Hypothalamus (tissue), 51 donors: Measurements from ENCODE around the gene SCN4B.
A peak's percentile ranks its signal among the peaks of the same experiment; 100 is the strongest.
"Not testable (repeated sequence)": the region's sequence is repeated elsewhere in the genome, so short reads cannot be mapped to it uniquely, and the experiment has no call there.

Experiments used
- DNase-seq, 51 donors: peaks; one replicate each; lab custom pipeline; 2025; lab: John Stamatoyannopoulos, UW

SCN4B gene, protein sequence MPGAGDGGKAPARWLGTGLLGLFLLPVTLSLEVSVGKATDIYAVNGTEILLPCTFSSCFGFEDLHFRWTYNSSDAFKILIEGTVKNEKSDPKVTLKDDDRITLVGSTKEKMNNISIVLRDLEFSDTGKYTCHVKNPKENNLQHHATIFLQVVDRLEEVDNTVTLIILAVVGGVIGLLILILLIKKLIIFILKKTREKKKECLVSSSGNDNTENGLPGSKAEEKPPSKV

DNA sequence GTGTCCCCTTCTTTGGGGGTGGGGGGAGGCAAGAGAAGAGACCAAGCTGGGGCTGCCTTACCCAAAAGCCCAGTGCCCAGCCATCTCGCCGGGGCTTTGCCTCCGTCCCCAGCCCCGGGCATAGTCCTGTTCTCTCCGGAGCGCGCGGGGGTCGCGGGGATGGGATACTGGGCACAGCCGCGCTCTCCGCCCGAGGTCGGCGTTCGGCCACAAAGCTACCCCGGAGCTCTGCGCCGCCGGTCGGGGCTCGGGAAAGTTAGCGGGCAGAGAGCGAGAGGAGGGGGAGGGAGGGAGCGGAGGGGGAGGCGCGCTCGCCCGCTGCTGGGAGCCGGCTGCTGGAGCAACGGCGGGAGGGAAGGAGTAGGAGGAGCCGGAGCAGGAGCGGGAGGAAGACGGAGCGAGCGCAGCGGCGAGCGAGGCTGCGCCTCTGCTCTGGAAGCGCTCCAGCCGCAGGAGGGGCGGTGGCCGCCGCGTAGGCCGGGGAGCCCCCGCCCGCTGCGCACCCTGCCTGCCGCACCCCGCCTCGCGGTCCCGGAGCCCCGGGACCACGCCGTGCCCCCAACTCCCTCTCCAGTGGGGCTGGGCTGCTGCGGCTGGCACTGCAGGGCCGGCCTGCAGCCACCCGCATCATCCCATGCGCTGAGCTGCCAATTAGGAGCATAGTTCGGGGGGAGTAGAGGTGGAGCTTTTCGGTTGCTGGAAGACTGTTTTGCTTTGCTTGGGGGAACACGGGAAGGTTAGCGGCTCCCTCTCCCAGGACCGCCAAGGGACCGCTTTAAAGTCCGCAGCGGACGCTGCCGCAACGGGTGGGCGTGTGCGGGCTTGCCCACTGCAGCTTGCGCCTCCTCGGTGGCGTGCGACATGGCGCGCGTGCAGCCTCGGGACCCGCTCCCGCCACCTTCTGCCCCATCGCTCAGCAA, at the start of gene SCN4B:
Gene SCN4B (minus strand): TSS at position 272 of the 920 bp plus-strand sequence. CDS start 150 bp downstream, at position 122.
- DNase-seq, result peak in 36 of 51 donors; percentile 4 to 73 (median 56)

DNA sequence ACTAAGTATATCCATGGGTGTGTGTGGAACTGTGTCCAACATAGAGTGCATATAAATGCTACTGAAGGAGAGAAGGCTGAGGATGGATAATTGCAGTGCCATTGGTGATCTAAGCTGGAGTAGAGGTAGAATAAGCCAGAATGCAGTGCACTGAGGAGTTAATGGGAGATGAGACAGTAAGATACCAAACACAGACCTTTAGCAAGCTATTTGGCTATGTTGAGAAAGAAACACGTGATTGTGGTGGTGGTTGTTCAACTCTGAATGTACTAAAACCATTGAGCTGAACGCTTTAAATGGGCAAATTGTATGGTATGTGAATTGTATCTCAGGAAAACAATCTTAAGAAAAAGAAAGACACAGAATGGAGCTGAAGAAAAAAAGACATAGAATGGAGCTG, 49.3 kb upstream of the SCN4B start:
- no peak for DNase-seq

DNA sequence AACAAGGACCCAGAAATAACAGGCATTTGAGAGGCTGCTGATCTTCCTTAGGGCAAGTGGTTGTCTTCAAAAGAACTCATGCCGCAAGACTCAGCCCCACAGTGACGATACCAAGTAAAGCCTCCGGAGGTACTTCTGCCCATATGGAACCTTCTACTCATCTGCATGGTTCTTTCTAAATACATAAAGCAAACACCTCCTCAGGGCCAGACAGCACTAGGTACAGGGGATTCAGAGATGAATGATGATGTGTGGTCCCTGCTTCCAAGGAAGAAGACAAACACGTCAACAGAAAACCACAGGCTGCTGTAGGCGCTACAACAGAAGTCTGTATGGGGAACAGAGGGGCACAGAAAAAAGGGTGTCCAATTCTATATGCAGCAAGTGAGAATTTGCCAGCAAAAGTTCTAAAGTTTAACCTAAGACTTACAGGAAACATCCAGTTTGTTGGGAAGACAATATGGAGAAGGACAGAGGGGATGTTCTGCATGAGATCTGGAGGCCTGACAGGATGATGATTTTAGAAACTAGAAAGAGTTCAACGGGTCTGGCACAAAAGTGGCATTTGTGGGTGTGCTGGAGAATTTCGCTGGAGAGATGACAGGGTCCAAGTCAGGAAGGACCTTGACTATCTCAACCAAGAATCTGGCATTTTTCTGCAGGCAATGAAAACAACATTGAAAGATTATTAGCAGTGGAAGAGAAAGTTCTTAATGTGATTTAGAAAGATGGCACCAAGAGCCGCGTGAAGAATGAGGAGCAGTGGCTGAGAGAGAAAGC, 48.5 kb upstream of the SCN4B start:
- DNase-seq, result no peak

DNA sequence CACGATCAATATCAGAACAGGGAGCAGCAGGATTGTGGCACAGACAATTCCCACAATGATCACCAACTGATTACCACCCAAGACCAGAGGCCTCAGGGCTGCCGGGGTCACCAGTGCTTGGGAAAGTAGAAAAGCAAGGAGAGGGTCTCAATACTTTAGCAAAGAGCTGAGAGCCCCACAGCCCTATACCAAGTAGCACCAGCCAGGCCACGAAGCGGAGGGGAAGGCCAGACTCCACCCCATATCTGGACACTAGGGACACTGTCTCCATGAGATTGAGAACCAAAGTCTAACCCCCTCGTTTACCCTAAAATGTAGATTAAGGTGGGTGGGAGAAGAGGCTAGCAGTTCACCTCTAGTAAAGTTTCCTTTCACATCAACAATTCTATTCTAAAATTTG, 47.9 kb upstream of the SCN4B start:
- DNase-seq, result no peak

DNA sequence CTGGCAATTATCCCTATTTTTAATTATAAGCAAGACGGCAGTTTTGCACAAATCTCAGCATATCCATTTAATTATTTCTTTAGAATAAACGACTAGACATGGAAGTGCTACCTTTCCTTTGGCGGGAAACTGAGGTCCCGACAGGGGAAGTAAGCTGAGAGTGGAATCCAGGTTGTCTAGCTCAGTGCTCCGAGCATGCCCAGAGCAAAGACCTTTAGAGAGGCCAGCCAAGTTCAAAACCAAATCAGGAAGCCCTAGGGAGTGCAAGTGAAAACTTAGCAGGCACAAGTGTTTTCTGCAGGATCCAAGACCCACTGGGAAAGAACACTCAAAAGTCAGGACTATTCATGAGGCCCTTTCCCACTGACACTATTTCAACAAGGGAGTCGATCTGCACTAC, 46.5 kb upstream of the SCN4B start:
- DNase-seq, result no peak

DNA sequence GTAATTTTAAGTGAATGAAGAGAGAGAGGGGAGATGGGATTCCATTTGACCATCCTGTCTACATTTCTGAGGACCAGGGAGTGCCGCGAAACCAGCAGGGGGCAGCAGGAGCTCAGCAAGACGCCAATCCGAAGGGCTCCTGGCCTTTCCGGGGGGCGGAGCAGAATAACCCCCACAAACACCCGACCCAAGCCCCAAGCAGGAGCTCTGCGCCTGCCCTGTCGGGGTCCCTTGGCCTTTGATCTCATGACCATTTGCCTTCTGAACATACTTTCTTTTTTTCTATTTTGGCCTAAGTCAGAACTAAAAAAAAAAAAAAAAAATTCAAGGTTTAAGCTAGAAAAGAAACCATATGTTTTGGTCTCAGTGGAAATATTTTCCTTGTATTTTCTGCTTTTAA, 45.7 kb upstream of the SCN4B start:
- DNase-seq, result peak in 43 of 51 donors; percentile 6 to 77 (median 49)

DNA sequence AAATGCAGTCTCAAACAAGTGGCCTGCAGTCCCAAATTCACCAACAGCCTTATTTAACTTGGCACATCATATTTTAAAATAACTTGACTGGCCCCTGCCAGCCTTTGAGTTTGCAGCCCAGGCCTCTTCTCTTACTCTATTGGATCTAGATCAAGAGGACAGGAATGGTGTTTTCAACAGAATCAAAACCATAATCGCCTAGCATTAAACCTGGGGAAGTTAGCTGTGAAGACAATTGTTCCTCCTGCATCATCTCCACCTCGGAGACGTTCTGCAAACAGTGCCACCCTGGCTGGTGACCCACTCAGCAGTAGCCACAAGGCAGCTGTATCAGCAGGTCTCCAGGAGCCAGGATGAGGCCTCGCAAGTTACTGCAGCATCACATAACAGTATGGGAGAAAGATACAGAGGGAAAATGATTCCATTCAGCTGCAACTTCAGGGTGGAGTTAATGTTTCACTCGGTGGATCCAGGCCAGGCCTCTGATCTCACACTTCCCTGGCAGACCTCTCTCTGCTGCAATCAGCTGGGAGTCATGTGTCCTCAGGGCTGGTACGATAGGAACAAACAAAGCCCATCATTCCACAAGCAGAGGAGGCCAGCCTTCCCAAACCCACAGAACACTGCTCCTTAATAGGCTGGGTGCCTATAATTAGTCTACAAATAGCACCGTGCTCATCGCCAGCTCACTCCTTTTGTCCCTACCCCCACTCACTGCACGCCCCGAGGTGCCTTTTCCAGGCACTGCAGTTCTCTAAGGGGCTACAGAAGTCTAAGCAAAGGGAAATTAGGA, 42.4 kb upstream of the SCN4B start:
- peak in 34 of 51 donors; percentile 13 to 81 (median 56) for DNase-seq

DNA sequence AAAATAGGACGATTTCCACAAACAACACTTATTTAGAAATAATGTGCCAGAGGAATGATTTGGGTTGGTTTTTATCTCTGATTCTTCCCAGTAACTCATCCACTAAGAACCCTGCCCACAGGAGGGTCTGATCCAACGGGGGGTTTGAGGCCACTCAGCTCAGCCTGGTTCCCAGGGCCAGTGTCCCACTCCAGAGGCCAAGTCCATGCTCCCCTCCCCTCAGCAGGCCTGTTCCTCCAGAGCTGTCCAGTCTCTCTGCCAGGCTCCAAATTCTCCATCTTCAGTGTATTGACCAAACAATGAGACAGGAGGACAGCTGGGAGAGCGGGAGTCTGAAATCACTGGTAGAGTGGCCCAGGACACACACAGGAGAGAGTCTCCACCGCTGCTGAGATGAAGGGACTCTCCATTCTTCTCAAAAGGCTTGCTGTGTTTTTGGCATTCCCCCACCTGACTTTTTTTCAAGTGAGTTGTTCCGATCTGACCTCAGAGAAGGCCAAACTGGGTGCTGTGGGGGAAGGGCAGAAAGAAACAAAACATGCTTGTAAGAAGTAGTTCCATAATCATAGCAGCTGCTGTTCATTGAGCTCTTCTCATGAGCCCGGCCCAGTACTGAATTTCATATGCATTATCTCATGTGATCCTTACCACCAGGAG, 41.4 kb upstream of the SCN4B start:
- peak in 1 of 51 donors; percentile 10 for DNase-seq

DNA sequence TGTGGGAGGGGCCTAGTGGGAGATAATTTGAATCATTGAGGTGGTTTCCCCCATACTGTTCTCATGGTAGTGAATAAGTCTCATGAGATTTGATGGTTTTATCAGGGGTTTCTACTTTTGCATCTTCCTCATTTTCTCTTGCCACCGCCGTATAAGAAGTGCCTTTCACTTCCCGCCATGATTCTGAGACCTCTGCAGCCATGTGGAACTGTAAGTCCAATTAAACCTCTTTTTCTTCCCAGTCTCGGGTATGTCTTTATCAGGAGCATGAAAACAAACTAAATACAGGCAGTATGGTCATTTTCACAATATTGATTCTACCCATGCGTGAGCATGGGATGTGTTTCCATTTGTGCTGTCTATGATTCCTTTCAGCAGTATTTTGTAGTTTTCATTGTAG, 40.2 kb upstream of the SCN4B start:
- DNase-seq, result not testable (repeated sequence)

DNA sequence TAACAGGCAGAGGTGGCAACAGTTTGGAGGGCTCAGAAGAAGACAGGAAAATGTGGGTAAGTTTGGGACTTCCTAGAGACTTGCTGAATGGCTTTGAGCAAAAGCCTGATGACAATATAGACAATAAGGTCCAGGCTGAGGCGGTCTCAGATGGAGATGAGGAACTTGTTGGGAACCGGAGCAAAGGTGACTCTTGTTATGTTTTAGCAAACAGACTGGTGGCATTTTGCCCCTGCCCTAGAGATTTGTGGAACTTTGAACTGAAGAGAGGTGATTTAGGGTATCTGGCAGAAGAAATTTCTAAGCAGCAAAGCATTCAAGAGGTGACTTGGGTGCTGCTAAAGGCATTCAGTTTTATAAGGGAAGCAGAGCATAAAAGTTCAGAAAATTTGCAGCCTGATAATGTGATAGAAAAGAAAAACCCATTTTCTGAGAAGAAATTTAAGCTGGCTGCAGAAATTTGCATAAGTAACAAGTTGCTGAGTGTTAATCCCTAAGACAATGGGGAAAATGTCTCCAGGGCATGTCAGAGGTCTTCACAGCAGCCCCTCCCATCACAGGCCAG, 38.4 kb upstream of the SCN4B start:
- not testable (repeated sequence) for DNase-seq

DNA sequence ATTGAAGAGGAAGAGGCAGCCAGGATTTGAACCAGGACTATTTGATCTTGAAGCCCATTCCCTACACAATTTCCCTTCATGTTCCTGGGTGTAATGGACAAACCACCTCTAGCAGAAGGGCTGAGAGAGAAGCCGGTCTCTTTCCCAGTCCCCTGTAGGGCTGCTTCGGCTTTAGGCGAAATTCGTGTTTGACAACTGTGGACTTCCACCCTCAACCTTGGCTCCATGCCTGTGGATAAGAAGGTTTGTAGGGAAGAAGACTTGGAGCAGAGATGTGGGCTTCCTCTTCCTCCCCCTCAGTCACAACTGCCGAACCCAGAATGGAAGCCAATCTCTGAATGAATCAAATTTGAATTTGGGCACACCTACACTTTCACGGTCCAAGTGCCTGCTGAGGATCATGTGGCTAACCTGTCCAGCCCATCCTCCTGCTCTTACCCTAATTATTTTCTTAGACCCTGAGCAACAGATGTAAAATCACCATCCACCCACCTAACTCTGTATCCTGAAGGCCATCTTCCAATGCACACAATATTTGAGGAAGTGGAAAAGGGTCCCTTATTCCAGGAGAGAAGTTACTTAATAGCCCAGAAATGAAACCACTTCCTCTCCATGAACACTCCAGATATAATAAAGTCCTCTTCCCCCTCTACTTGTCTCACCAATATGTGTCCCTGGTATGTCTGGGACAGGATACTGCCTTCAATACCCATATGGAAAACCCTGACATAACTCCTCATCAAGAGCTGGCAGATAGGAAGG, 33.9 kb upstream of the SCN4B start:
- DNase-seq, result no peak

DNA sequence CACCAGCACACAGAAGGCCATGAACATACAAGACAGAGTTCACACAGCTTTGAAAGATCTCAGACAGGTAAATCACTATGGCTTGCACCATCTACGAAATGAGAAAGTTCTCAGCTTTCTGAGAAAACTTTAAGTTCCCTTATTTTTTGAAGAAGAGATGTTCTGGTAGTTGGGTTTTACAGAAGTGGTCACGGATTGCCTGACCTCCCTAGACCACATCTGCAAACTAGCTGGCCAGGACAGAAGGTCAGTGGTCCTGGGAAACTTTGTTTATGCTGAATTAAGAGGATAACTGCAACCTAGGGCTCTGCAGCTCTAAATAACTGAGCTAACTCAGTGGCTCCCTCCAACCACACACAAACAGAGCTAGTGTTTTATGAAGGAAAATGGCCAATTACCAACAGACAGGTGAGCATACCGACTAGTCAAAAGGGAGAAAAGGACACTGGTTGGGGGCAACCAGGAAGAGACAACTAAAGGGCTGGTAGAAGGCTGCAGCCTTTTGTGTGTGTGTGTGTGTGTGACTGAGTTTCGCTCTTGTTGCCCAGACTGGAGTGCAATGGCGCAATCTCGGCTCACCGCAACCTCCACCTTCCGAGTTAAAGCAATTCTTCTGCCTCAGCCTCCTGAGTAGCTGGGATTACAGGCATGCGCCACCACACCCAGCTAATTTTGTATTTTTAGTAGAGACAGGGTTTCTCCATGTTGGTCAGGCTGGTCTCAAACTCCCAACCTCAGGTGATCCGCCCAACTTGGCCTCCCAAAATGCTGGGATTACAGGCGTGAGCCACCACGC, 32.4 kb upstream of the SCN4B start:
- no peak for DNase-seq

DNA sequence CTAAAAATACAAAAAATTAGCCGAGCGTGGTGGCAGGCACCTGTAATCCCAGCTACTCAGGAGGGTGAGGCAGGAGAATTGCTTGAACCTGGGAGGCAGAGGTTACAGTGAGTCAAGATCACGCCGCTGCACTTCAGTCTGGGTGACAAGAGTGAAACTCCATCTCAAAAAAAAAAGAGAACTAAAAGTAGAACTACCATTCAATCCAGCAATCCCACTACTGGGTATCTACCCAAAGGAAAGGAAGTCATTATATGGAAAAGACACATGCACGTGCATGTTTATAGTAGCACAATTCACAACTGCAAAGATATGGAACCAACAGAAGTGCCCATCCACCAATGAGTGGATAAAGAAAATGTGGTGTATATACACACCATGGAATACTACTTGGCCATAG, 31.1 kb upstream of the SCN4B start:
- not testable (repeated sequence) for DNase-seq

DNA sequence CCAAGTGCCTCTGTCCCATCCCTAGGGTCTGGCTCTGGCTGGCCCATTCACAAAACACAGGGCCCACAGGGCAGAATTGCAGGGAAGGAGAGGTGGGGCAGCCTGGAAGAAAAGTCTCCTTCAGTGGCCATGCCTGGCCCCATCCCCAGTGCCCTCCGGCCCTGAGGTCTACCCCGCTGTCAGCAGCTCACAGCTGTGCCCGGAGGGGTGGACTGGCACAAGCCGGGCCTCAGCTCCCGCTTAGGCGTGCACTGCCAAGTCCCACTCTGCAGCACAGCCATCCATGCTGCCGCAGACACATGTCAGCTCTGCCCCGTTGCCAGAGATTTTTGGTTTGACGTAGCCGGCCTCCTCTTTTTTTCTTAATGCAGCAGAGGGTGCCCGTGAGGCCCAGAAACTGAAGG, 27.7 kb upstream of the SCN4B start:
- peak in 49 of 51 donors; percentile 25 to 94 (median 81) for DNase-seq

DNA sequence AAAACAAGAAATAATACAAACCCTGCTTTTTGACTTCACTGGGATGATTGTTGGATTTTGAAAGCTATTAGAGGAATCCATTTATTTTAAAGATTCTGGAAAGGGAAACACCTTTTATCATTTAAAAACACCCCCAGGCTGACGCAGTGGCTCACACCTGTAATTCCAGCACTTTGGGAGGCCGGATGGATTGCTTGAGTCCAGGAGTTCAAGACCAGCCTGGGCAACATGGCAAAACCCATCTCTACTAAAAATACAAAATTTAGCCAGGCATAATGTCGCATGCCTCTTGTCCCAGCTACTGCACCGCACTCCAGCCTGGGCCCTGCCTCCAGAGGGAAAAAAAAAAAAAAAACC, 24.1 kb upstream of the SCN4B start:
- no peak for DNase-seq

DNA sequence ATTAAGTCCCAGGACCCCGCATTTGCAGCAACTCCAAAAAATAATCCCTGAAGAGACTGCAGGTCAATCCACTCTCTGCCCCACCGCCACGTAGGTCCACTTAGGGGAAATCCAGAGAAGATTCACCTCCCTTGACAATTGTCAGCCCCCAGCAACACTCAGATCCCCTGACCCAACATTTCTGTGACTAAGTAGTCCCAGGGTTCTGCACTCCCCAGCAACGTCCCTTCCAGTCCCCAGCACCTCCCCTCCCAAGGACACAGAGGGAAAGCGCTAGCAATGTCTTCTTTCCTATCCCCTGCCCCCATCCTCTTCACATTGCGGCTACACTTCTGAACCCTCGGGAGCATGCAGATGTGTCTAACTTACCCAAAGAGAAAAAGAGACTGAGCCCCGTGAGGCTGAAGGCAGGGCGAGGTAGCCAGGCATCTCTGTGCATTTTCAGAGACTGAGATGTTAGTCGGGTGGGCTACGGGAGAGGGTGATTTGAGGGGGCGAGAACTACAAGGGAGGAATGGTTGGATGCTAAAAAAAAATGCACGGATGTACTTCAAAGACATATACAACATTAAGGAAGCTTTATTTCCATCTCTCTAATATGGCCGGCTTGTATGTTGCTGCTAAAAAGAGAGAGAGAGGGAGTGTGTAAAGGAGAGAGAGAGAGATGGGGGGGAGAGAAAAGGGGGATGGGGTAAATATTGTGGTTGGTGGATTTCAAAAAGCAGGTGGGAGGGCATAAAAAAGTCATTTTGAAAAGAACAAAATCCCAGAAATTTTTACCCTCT, 23.6 kb upstream of the SCN4B start, which contains the start of gene SCN2B:
Gene SCN2B (minus strand): TSS at position 647 of the 785 bp plus-strand sequence. CDS start 208 bp downstream, at position 439.
- DNase-seq, result peak in 7 of 51 donors; percentile 15 to 55 (median 24)
